DMS 273 (cell line): ENCODE results near the gene PLXNB1.
"Not testable (repeated sequence)": the region's sequence is repeated elsewhere in the genome, so short reads cannot be mapped to it uniquely, and the experiment has no call there.

Source experiments
- DNase-seq: peaks from one replicate; lab custom pipeline; 2025; ENCODE audit not compliant: unreplicated experiment; lab: John Stamatoyannopoulos, UW

PLXNB1 gene

DNA sequence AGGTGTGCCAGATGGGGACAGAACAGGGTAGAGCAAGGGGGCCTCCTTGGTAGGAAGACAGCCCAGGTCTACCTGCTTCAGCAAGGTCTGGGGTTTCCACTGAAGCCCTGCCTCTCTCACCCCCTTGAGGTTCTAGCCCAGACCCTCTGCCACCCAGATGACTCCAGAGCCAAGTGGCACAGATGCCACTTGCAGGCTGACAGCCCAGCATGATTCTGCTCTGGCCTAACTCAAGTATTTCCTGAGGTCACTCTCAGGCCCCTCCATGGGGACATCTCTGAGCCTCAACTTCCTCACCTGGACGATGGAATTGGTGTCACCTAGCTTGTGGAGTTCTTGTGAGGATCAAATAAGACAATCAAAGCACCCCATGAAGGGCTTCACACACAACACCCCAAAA lies 23.9 kb downstream of the PLXNB1 start:
- DNase-seq = no peak

DNA sequence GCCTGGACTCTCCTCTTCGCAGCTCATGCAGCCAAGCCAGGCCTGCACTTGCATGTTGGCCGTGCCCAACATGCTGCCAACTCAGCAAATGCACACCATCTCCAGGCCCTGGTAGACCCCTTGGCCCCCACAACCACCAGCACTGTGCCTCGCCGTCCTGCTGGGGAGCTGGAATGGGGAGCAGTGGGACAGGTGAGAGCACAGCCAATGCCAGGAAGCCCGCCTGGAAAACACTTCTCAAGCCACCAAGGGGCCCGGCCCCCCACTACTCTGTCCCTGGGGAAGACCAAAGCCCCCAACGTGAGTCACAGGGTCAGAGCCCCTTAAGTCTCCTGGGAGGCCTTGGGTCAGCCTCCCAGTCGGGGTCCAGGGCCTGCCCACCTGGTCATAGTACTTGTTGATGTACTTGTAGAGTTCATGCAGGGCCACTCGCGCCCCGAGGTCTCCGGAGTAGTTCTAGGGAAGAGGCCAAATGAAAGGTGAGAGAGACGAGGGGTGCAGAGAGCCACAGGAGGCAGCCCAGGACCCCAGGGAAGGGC lies 24.5 kb downstream of the PLXNB1 start:
- no peak for DNase-seq

DNA sequence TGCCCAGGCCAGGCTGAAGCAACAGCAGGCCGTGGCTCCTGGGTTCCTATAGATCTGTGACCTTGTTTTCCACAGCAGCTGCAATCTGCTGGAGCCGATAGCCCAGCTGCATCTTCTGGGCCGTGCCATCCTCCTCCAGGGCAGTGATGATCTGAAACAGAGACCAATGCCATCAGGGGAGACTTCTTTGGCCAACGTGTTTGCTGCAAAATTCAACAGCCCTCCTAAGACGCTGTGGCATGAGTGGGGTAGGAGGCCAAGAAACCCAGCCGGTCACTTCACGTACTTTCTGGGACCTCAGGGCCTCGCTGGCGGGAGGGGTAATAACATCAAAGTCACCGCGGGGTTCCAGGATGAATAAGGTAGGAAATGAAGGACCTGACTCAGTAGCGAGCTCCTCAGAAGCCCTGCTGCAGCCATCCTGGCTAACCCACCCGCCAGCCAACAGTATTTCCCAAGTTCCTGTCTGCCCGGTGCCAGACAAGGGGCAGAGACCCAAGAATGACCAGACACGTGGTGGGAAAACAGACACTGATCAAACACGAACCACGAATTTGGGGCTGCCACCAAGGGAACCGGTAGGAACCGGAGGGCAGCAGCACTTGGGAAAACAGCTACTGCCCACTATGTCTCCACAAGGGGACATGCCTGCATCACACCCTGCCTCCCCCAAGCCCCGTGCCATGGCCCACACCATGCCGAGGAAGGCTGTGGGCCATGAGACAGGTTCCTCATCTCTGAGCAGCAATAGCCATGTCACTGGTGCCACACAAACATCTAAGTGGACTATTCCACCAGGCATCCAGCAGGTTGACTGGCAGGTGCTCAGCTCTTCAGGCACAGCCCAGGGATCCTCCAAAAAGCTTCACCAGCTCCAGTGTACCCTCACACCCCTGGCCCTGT lies 25.2 kb downstream of the PLXNB1 start:
- DNase-seq = no peak

DNA sequence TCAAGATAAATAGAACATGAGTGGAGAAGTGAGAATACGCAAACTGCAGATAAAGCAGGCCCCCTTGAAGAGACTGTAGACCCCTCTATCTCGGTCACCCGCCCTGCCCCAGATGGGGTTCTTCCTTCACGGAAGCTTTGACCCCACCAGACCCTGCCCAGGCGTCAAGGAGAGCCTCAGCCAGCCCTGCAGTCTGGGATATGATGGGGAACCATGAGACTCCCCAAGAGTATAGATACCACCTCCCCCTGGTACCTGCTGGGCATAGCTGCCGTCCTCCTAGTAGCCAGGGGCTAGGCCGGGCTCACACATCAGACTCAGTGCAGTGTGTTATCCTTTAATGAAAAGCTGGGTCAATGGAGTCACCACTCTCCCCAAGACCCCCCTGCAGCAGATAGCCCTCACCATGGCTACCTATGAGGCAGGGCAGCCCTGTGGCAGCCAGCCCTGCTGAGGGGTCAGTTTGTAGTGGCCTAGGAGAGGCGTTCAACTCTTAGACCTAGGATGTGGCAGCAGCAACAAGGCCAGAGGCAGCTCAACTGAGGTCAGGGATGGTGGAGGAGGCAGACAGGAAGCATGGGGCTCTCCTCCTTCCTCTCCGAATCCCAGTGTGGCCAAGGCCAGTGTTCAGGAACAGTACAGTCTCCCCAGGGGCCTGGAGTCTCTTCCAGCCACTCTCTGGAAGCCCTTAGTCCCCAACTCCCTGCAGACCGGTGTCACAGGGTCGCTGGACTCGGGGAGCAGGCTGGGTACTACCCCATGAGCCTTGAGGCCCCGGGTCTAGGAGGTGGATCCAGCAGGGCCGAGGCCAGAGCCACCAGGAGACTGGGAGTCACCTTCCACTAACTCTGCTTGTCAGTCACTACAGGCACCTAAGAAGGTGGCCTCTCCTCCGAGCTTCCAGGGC lies 26.1 kb downstream of the PLXNB1 start:
- no peak for DNase-seq

DNA sequence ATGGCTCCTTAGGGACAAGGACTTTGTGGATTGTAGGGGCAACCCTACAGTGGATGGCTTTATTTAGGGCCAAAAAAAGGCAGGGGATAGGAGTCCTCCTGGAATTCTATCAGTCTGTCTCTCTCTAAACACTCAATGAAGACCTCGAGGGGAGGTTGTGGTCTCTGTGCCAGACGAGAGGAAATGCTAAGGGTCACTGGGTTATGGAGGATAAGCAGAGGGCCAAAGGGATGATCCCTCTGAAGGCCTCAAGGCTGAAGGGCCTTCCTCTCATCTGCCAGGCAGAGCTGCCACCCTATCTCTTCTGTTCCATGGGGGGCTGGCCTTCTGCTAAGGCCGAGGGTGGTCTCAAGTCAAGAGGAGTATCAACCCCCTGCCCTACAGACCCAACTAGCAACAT lies 27.0 kb downstream of the PLXNB1 start:
- no peak for DNase-seq

DNA sequence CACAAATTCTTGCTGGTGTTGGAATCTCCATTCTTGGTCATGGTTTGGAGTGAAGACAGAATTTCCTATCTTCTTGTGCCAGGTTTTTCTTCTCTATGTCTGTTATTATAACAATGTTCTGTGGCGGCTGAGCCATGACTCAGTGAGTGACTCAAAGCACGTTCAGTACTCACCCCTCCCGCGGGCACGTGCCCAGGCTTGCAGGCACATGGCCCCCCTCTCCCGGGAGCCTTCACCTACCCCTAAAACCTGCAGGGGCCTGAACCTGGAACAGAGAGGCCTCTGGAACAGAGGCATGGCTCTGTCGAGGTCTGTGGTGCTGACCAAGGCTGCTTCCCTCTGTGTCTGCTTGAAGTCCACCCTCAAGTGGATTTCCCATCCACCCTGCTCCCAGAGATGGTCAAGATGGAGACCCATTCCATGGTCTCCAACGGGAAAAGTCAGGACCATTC lies 27.6 kb downstream of the PLXNB1 start:
- no peak for DNase-seq

DNA sequence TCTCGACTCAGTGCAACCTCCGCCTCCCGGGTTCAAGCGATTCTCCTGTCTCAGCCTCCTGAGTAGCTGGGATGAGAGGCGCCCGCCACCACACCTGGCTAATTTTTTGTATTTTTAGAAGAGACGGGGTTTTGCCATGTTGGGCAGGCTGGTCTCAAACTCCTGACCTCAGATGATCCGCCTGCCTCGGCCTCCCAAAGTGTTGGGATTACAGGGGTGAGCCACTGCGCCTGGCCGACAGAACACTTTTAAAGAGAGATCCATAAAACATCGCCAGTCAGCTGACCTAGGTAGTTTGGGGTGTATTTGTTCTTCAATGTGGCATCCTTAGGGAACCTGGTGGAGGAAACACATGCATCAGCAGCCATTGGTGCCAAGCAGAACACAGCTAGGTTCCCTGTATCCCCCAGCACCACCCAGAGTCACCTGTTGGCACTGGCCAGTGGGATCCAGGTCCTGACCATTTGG lies 28.4 kb downstream of the PLXNB1 start:
- DNase-seq = not testable (repeated sequence)

DNA sequence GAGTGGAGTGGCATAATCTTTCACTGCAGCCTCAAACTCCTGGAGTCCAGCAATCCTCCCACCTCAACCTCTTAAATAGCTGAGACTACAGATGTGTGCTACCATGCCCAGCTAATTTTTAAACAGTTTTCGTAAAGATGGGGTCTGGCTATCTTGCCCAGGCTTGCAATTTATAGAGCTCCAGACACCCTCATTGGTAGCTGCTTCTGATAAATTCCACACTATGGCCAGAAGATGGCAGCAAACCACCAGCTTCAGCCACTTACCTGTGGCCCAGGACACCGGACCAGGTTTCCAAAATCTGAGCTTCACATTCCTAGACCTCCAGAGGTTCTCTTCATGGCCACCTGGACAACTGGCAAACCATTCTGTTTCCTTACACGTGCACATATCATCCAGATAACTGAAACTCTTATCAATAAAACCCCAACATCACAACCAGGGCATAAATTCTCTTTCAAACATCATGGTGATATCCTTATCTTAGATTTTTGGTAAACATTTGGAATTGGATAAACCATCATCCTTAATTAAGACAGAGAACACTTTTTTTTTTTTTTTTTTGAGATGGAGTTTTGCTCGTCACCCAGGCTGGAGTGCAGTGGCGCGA lies 29.0 kb downstream of the PLXNB1 start:
- peak; percentile 71 for DNase-seq

DNA sequence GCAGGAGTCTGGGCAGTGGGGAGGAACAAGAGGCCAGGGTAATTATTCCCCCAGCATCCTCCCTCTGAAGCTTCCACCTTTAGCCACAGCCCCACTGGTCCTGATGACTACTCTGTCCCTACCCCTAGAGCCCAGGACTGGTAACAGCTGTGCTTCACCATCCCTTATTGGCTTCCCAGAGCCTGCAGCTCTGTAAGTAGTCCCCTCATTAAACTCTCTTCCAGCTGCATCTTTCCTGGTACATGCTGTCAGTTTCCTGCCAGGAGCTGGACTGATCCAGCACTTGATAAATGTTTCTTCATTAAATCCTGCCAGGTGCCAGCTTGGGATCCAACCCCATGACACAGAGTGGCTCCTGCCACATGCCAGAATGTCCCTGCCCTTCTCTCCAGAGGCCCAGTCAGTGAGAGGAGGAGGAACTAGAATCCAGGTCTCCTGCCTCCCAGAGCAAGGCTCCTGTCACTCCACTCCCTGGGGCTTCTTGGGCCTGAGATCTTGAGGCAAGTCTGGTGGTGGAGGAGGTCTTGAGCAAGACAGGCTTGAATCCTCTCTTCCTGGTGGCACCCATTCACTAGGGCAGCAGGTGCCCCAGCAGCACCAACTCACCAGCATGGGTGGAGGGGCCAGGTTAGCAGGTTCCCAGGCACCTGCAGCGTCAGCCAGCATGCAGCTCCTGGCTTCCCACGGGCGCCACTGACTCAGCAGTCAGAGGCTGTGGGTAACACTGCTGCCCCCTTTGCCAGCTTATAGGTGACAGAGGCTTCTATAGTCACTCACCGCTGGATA lies 30.3 kb downstream of the PLXNB1 start:
- DNase-seq = peak; percentile 21

DNA sequence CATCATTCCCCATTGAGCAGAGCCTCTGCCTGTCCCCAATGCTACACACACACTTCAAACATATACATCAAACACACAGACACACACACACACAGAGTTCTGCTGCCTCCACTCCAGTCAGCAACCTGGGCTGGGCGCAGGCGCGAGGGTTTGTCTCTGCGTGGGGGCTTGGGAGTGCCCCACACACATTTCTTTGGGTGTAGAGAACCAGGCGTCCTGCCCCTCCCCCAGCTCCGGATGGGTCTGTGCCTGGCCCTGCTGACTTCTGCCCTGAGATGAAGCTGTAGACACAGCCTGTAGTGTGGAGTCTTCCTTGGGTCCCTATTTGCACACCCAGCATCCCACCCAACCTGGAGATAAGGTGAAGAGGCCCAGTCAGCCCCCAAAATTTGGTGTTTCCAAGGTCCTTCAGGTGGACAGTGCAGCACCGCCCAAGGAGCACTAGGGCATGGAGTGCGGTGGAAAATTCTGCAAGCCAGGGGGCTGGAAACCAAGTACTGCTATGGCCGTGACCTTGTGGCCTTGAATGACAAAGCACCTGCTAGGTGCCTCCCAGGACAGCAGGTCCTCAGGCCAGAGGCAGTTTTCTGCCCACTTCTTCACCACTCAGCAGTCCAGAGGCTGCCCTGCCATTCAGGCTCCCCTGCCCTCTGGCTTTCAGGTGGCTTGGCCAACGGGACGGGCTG lies 31.0 kb downstream of the PLXNB1 start:
- no peak for DNase-seq

DNA sequence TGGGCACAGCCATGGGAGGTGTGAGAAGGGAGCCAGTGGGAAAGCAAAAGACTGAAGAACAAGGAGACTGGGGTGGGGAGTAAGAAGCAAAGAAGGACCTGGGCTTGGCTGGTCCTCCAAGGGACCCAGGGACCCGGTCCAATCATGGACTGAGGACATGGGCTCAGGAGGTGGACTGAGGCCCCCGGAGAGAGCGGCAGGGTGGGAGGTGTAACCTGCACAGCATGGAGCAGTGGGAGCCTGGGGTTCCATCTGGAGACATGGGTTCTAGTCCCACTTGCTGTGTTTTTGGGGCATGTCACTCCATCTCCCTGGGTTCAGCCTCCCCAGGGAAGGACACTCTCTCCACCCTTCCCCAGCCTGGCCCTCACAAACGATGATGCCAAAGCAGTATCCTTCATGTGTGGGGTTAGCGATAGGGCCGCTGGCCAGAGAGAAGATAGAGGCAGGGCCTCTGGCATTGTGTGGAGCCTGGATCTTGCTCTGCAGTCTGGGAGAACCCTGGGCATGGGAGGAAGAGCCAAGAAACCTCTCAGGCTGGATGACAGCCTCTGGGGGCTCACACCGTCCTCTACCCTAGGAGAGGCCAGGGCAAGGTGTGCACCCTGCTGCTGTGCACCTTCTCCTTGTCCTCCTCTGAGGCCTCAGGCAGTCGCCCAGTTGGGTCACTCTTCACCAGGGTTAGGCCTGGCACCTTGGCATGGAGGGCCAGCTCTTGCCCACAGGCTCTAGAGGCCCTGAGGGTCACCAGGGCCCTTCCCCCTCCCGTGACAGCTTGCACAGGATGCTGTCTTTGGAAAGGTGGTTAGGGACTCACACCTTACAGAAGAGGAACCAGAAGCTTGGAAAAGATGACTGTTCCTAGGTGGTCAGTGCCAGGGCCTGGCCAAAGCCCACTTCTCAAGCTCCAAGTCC lies 31.9 kb downstream of the PLXNB1 start:
- DNase-seq = no peak

DNA sequence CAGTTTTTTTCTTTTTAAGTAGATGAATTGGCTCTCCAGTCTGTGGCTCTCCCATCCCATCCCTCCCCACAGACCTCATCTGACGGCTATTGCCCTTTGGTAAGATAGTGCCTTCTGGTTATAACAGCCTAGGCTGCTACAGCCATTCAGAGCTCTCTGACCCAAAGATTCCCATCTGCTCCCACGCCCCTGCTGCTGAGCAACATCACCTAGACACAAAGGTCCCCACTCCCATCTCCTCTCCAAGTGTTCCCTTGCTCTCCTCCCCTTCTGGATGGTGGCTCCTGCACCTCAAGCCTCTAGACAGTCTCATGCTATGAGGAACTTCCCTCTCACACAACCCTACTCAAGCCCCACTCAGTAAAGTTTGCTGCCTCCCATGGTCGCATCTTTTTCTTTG lies 34.2 kb downstream of the PLXNB1 start:
- DNase-seq = no peak

DNA sequence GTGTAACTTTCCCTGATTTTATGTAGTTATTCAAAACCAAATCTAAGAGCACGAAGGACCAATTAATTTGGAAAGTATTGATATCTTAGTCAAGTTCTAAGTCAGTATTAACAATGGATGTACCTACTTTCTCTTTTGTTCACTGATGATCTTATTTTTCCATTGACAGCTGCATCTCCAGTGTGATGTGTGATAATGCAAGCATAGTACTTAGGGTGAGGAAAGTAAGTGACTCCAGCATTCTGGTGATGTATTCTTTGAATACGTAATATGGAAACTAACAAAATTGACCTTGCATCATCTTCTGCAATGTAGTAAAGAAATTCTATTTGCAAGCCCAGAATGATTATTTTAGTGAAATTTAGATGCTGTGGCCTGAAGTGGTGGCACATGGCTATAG lies 35.5 kb downstream of the PLXNB1 start:
- DNase-seq = no peak

DNA sequence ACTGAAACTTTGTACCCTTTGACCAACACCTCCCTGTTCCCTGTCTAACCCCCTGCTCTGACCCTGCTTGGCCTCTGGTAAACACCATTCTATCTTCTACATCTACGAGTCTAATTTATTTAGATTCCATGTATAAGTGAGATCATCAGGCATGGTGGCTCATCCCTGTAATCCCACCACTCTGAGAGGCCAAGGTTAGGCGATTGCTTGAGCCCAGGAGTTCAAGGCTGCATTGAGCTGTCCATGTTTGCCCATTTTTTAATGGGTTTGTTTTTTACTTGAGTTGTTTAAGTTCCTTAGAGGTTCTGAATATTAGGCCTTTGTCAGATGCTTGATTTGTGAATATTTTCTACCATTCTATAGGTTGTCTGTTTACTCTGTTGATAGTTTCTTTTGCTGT lies 40.9 kb downstream of the PLXNB1 start:
- DNase-seq = no peak

DNA sequence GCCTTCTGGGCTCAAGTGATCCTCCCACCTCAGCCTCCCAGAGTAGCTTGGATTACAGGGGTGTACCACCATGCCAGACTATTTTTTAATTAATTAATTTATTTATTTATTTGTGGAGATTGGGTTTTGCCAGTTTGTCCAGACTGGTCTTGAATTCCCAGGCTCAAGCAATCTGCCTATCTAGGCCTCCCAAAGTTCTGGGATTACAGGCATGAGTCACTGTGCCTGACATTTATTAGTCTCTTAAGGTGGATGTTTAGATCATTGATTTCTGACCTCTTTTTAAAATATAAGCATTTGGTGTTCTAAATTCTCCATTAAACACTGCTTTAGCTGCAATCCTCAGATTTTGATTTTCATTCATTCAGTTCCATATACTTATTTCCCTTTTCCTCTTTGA lies 42.3 kb downstream of the PLXNB1 start:
- no peak for DNase-seq

DNA sequence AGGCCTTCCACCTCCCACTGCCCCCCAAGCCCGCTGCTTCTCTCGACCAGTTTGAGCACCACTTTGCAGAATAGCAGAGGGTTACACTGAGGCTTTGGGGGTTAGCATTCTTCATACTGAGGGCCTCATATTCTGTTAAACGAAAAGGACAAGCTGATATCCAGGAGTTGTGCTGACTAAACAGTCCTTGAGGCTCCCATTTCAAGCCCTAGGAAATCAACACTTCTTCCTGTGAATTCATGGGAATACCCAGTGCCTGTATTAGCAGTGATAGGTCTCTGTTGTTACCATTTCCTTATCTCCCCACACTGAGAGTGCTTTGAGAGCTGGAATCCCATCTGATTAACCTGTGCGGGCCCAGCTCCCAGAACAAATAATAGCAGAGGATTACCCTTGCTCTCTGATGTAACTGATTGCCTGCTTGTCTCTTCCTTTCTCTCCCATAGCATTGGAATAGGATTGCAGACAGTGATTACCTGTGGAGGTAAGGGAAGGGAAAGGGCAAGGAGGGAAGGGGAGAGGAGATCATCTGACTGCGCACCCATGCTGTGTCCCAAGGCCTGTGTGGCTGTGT lies 56.9 kb downstream of the PLXNB1 start:
- DNase-seq = no peak

DNA sequence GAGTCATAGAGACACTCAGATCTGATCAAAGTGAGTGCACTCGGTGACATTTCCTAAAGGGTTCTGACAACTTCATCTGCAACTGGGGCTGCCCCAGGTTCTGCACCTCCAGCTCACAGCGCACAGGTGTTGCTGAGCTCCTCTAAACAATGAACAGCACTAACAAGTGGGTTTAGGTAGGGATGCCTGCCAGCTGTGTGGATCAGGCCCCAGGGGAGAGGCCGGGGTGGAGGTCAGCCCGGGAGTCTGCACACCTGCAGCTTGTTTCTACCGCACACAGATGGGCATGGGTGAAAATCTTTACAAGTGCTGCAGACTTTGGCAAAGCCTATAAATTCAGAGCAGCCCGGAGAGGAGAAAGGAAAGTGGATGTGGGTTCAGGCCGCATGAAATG lies 57.5 kb downstream of the PLXNB1 start:
- DNase-seq = no peak

DNA sequence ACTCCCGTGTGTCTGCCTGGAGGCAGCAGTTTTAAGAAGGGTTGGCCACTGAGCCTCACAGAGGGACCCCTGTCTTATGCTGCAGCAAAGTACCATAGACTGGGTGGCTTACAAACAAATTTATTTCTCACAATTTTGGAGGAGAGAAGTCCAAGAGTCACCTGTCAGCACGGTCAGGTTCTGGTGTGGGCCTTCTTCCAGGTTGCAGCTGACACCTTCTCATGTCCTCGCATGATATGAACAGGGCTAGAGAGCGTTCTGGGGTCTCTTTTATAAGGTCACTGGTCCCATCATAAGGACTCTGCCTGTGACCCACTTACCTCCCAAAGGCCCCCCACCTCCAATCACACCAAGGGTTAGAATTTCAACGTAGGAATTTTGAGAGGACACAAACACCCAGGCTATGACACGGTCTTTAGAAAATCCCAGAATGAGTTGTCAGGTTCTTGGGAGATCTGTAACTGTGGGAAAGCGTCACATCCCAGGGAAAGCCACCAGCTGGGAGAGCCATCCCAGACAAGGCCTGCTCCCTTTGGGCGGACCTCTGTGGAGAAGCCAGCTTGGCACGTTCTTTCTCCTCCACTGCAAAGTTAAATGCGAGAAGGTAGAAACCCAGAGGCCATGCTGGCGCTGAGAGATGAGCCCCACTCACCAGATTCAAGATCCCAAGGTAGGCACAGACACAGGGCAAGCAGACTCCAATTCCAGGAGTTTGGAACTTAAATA lies 58.1 kb downstream of the PLXNB1 start, which contains the start of gene FBXW12:
TSS of gene FBXW12 (plus strand) at position 569 of the 726 bp plus-strand sequence. CDS start 549 bp downstream, outside the sequence.
- DNase-seq = no peak
